Measurements from ENCODE around the gene KARS1.

DNA sequence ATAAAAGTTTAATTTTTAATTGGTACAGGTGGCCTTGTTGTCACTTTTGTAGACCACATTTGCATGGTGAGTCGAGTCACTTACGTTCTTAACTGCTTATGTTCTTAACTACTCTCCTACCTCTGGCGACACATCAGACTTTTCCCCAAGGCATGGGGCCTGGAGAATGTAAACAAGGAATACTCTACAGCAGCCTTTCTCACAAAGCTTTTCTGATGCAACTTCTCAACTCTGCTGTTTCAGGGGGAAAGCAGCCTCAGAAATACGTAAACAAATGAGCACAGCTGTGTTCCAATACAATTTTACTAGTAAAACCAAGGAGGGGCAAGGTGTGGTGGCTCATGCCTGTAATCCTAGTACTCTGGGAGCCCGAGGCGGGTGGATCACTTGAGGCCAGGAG is 6.9 kb downstream of the KARS1 start:
- TF ChIP-seq, protein P1, sequence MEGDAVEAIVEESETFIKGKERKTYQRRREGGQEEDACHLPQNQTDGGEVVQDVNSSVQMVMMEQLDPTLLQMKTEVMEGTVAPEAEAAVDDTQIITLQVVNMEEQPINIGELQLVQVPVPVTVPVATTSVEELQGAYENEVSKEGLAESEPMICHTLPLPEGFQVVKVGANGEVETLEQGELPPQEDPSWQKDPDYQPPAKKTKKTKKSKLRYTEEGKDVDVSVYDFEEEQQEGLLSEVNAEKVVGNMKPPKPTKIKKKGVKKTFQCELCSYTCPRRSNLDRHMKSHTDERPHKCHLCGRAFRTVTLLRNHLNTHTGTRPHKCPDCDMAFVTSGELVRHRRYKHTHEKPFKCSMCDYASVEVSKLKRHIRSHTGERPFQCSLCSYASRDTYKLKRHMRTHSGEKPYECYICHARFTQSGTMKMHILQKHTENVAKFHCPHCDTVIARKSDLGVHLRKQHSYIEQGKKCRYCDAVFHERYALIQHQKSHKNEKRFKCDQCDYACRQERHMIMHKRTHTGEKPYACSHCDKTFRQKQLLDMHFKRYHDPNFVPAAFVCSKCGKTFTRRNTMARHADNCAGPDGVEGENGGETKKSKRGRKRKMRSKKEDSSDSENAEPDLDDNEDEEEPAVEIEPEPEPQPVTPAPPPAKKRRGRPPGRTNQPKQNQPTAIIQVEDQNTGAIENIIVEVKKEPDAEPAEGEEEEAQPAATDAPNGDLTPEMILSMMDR (IDR thresholded peaks at IDR 0.05) = no peak
- TF ChIP-seq POLR2AphosphoS5 (IDR thresholded peaks at IDR 0.05) (no peak), EP300 (IDR thresholded peaks at IDR 0.05) (no peak)
